GM18498 (cell line): Measurements from ENCODE around the gene ZNF174.

Experiments used
- ATAC-seq: cut with Tn5 transposase; IDR thresholded peaks from one replicate; pipeline ENCODE4 v1.9.1; 2021; ENCODE audit warnings: mild to moderate bottlenecking, moderate library complexity; ENCODE audit not compliant: unreplicated experiment

ZNF174 gene

GRCh38 chr16:3443108-3444031 is 42.4 kb downstream of the ZNF174 start, which contains the start of the genes NAA60 and ZNF597:
Gene NAA60 (plus strand): TSS chr16:3443680. CDS start chr16:3476228, 32,548 bp downstream.
Gene ZNF597 (minus strand): TSS chr16:3443504. CDS start chr16:3443153, 351 bp downstream.
- peak; percentile 93 for ATAC-seq

- no peak for ATAC-seq
Observed at GRCh38 chr16:3444032-3444388, 43.0 kb downstream of the ZNF174 start.

GRCh38 chr16:3454093-3454492 is 53.1 kb downstream of the ZNF174 start:
- no peak for ATAC-seq

GRCh38 chr16:3454631-3455147 is 53.7 kb downstream of the ZNF174 start:
- ATAC-seq = no peak

GRCh38 chr16:3457434-3458252 is 56.6 kb downstream of the ZNF174 start:
- peak; percentile 82 for ATAC-seq

- ATAC-seq = no peak
Observed at GRCh38 chr16:3458278-3458851, 57.4 kb downstream of the ZNF174 start.

GRCh38 chr16:3458852-3459361 is 57.9 kb downstream of the ZNF174 start:
- ATAC-seq = no peak
